ENCODE results near the gene OR2W3. TPM values are rescaled to one million over a fixed set of nuclear protein-coding genes. Genes with fewer than 3 reads are reported as not detected.

Gene OR2W3
- total RNA-seq, result 0.86 TPM in 1 of 2 replicates, not detected in the other

DNA sequence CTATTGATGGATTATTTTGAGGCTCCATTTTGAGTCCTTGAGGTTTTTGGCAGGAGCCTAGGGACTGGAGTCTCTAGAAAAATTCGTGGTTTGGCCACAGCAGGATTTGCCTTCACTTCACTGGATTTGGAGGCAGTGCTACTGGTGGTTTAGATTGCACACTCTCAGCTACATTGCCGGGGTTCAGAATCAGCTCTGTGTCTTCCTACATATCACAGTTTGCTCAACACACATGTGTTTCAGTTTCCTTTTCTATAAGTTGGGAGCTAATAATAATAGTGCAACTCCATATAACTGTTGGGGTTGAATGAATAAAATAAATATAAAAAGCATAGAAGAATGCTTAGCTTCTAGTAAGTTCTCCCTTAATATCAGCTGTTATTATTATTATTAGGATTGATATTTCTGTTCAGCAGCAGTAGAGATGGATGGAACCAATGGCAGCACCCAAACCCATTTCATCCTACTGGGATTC lies at the start of gene OR2W3:
TSS of gene OR2W3 (plus strand) at position 425 of the 475 bp plus-strand sequence. CDS start at position 425, 0 bp downstream.

DNA sequence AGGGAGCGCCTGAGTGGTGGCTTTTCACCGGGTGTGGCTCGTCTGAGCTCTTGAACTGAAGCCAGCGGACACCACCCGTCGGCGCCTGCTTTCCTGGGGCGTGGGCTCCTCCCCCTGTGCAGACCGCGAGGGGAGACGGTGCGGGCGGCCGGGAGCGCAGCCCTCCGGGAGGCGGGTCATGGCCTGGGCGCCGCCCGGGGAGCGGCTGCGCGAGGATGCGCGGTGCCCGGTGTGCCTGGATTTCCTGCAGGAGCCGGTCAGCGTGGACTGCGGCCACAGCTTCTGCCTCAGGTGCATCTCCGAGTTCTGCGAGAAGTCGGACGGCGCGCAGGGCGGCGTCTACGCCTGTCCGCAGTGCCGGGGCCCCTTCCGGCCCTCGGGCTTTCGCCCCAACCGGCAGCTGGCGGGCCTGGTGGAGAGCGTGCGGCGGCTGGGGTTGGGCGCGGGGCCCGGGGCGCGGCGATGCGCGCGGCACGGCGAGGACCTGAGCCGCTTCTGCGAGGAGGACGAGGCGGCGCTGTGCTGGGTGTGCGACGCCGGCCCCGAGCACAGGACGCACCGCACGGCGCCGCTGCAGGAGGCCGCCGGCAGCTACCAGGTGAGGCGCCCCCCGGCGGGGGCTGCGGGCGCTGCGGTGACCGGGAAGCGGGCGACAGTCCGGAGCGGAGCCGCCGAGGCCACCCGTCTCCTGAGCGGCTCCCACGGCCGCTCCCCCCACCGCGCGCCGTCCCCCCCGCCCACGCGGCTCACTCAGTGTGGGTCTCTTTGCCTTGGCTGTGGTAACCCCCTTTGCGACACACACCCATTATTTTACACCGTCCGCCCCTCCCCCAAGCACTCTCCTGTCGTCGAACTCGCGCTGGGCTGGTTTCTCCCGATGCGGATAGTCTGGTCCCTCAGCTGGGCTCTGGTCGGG lies 38.1 kb upstream of the OR2W3 start, which contains the start of gene TRIM58:
TSS of gene TRIM58 (plus strand) at position 119 of the 916 bp plus-strand sequence. CDS start at position 179, 60 bp downstream.

DNA sequence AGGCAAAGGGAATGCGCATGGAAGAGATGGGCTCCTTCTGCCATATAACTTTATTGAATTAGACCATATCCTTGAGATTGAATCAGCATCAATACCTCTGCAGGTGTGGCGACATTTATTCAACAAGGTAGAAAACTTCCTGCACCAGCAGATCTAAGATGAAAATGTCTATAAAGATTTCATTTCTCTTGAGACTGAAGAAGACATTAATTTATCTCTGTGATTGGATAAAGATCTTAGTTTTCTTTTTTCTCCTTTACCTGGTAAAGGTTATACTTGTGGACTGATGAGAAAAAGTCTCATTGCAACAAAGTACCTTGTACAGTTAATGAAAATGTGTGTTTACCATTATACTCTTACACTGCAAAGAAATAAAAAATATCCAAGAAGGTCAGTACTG lies 24.6 kb downstream of the OR2W3 start, which contains the start of gene OR2T8:
TSS of gene OR2T8 (plus strand) at position 301 of the 400 bp plus-strand sequence. CDS start 766 bp downstream, outside the sequence.

DNA sequence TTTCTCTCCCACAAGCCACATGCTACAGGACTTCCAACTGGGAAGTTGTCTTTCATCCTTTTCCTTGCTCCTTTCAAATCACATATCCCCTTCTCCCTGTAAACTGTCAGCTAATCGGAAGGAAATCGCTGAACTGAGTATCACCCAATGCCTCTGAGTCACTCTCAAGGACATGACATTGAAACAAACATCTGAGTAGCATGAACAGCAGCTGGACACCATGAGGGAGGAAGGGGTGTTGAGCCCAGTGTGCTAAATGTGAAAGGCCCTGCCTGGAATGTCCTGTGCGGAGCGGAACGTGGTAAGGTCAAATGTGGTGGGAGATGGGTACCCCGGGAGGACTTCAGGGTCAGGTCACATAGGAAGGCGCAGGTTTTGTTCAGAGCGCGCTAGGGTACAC lies 29.5 kb downstream of the OR2W3 start, which contains the start of gene OR2AJ1:
TSS of gene OR2AJ1 (plus strand) at position 22 of the 400 bp plus-strand sequence. CDS start 8,880 bp downstream, outside the sequence.

Other genes starting within 250 kb of the OR2W3 start
- not detected in 2 replicates for gene OR13G1, start 215.8 kb upstream of the OR2W3 start, total RNA-seq
- not detected in 2 replicates for gene OR6F1, start 178.9 kb upstream of the OR2W3 start, total RNA-seq
- gene OR14K1, start 157.0 kb upstream of the OR2W3 start, total RNA-seq, result not detected in 2 replicates
- gene OR14A2, start 147.4 kb upstream of the OR2W3 start, total RNA-seq, result not detected in 2 replicates
- gene OR1C1, start 135.0 kb upstream of the OR2W3 start, total RNA-seq, result not detected in 2 replicates
- gene OR14A16, start 71.5 kb upstream of the OR2W3 start, total RNA-seq, result not detected in 2 replicates
- gene OR11L1, start 53.7 kb upstream of the OR2W3 start, total RNA-seq, result not detected in 2 replicates
- 2.3 TPM in 2 replicates for gene TRIM58, start 38.4 kb upstream of the OR2W3 start, total RNA-seq
- gene OR2T8, start 24.7 kb downstream of the OR2W3 start, total RNA-seq, result not detected in 2 replicates
- gene OR2AJ1, start 29.3 kb downstream of the OR2W3 start, total RNA-seq, result not detected in 2 replicates
- gene OR2L8, start 53.3 kb downstream of the OR2W3 start, total RNA-seq, result not detected in 2 replicates
- gene OR2AK2, start 69.6 kb downstream of the OR2W3 start, total RNA-seq, result not detected in 2 replicates
- gene OR2L5, start 118.1 kb downstream of the OR2W3 start, total RNA-seq, result not detected in 2 replicates
- not detected in 2 replicates for gene OR2L2, start 134.5 kb downstream of the OR2W3 start, total RNA-seq
- gene OR2L3, start 151.2 kb downstream of the OR2W3 start, total RNA-seq, result not detected in 2 replicates
- gene OR2L13, start 199.6 kb downstream of the OR2W3 start, total RNA-seq, result 0.08 and 0.23 TPM in 2 replicates
- gene OR2M5, start 249.6 kb downstream of the OR2W3 start, total RNA-seq, result not detected in 2 replicates

Data from hair follicular keratinocyte (primary cell).